HG03558 (cell line): Measurements from ENCODE around the gene BMP2K.

ENCODE experiments used
- ATAC-seq: cut with Tn5 transposase; IDR thresholded peaks from one replicate; pipeline ENCODE4 v1.9.1; 2021; ENCODE audit warnings: moderate number of reproducible peaks; ENCODE audit not compliant: unreplicated experiment; ENCODE audit errors: extremely low read depth

The BMP2K gene

GRCh38 chr4:78763763-78764387, 12.3 kb upstream of the BMP2K start:
- ATAC-seq, result no peak

DNA sequence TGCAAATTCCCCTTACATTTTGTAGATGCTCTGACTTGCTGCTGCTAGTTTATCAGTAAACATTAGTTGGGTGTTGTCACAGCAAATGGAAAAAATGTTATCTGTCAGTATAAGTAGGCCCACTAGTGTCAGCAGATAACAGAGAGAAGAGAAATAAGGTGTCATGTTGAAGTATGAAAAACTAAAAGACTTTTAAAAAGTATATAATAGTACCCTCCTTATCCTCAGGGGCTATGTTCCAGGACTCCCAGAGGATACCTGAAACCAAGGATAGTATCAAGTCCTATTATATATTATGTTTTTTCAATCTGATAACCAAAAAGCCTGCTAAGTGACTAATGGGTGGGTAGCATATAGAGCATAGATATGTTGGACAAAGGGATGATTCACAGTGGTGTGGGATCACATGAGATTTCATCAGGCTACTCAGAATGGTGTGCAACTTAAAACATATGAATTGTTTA, 11.6 kb upstream of the BMP2K start:
- no peak for ATAC-seq

DNA sequence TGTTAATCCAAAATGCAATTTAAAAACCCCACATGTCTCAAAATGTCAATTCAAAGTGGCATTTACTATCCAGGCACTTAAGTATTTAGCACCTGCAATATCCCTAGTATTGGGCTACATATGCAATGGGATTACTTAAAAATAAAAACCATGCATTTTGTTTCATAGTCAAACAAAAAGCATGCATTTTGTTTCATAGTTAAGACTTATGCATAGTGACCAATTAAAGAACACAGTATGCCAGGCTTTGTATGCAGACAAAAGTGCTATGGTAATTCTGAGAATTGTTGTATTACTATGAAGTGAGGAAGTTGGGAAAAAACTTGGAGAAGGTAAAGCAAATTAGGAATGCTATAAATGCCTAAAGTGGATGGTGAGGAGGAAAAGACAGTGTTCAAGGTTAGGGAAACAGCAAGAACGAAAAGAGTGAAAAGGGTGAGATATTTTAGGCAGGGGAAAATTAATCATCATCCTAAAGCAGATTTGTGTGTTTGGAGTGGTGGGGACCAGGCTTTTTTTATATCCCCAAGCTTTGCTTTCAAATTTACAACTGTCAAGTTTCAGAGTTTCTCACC, 10.6 kb upstream of the BMP2K start:
- ATAC-seq, result no peak

DNA sequence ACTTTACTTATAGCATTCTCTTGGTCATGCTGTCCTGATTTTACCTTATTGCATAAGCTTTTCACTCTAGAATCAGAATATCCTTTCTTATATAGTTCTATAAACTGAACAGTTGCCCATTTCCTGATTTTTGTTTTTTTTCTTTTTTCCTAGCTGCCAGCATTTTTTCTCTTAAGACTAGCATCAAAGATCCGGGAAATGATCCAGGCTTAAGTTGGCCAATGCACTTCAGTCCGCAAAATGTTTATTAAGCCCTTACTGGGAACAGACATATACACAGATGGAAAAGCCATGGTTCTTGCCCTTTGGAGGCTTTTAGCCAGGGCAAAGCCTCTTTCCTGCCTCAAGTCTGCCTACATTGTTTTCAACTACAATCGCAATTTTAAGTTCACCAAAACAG, 10.1 kb upstream of the BMP2K start:
- ATAC-seq, result no peak

- ATAC-seq, result peak; percentile 81
Observed at GRCh38 chr4:78766650-78767049, 9.5 kb upstream of the BMP2K start.

- ATAC-seq, result peak; percentile 54
Observed at GRCh38 chr4:78767350-78767749, 8.8 kb upstream of the BMP2K start.

GRCh38 chr4:78768452-78769180, 7.5 kb upstream of the BMP2K start:
- ATAC-seq, result no peak

DNA sequence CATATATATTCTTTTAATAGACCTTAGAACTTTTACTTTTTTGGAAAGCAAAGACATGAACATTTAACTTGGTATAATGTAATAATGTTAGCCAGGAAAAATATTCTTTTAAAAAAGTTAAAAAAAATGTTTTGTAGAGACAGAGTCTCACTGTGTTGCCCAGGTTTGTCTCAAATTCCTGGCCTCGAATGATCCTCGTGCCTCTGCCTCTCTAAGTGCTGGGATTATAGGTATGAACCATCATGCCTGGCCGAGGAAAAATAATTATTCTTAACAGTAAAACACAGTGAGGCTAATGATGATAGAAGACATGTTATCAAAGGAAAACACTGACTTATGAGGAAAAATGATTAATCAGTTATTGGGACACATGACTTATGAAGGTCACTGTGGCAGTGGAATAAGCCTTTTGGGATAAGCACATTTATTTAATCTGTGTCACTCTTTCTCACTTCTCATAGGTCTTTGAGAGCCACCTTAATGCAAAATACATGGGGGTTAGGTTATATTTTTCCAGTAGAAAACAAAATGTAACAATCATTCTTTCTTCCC, 6.0 kb upstream of the BMP2K start:
- ATAC-seq, result no peak

- no peak for ATAC-seq
Observed at GRCh38 chr4:78772526-78773091, 3.5 kb upstream of the BMP2K start.

DNA sequence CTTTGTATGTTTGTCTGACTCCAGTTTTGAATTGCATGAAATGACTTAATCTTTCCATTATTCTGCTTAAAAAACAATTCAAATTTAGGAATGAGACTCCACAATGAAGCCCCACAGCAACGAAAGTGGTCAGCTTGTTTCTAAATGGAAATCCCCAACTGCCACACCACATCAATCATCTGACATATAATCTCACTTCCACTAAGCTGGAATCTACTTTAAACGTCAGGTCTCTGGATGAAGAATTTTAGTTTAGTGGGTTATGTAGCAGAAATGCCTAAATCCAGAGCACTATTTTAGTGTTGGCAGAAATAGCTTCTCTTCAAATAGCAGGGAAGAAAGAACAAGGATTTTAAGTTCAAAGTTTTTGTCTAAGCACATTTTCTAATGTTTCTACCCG, 1.7 kb upstream of the BMP2K start:
- no peak for ATAC-seq

DNA sequence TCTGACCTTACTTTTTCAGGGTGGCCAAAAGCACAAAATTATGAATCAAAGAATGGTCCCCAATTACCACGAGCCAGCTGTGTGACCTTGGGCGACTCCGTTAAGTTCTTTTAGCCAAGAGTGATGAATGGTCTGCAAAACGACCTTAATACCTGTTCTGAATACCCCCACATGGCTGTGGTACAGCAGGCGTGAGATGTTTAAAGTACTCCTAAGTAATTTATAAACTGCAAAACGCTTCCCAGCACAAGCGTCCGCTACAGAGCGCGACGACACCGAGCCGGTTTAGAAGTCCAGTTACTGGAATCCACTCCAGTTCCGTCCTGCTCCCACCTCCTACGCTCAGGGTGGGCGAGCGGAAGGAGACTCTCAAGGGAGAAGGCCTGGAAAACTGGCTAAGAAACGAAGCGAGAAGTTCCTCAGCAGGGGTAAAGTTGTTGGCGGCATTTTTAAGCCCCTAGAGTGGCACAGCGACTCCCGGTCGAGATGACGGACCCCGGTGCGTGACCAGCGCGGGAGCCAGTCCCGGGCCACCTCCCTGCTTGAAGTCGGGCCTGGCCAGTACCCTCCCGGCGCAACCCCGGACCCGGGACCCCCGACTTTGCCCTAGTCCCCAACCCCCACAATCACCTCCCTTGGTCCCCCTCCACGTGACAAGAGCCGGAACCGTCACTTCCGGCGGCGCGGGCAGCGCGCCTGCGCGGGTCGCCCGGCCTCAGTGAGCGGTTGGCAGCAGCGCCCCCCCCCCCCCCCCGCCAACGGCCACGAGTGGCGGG, 659 bp upstream of the BMP2K start:
- peak; percentile 26 for ATAC-seq

DNA sequence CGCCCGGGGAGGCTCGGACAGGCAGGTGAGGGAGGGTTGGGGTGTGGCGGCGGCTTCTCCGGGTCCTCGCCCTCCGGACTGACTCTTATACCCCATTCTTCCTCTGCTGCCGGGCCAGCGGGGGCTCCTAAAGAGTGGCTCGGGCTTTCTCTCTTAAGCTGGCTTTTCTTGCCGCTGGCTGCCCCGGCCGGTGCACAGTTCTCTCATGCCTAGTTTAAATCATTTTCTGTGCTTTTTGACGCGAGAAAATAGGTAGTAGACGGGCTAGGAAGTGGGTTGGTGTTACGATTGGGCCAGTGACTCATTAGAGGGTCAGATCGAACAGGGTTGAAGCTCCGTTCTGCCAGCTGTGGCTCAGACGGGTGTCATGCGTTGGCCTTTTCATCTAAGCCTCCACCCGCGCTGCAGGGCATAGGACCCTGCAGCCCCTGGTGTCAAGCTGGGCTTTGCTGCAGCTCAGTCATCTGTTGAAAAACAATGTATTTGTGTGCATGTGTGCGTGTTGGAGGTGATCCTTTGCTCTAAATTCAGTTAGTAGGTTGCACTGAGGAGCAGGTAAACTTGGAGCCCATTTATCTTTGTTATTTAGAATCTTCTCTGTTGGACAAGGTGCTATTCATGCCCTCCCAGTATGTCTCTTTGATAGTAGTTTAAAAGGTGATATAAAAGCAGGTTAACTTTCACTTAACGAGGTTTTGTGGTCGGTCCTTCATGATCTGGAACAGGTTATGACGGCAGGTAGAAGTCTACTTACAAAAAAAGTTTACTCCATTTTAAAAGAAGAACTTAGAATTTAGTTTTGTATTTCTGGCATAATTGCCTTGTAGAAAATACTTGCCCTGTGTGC, 802 bp downstream of the BMP2K start:
- ATAC-seq, result no peak

DNA sequence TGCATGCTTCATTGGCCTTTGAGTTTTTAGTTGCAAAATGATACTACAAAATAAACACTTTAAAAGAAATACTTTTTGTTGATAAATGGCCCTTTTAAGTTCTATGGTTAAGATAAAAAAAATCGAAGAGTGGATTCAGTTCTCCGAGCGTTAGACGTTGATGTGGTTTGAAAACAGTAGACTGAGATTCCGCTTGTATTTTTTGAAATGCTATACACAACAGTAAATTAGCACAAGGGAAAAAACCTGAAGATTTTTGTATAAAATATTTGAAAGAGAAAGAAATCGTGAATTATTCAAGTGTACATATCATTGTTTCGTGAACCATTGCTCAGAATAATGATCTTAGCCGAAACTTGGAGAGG, 1.4 kb downstream of the BMP2K start:
- no peak for ATAC-seq

DNA sequence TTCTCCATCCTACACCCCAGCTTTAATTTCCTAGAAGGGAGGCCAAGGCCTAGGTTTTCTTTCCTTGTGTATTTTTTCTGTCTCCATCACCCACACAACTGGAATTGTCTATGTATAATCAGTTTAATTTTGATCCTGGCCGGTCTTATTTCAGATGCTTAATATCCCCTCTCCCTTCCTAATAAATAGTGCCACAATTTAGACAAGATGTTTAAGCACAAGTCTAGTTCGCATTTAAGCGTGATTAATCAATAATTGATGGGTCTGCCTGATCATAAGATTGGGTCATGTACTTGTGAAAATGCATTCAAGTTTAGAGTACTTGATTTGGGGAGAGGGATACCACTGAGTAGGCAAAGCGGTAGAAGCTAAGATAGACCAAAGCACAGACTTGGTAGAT, 2.4 kb downstream of the BMP2K start:
- no peak for ATAC-seq

DNA sequence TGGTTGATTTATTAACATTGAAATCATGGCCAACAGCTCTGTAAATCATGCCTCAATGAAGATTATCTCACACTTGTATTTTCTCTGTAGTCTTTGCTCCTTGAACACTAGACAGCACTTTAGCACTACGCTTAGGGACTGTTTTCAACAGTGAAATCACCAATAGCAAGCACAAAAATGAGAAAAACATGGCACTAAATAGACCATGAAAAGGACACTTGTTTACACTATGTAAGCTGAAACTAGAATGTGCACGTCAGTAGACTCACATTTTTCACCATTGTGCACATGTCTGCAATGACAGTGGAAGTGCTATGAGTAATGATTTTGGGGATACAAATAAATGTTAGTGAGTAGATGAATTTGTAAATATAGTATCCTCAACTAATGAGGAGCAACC, 3.1 kb downstream of the BMP2K start:
- no peak for ATAC-seq

- ATAC-seq, result no peak
Observed at GRCh38 chr4:78780093-78780492, 3.9 kb downstream of the BMP2K start.

GRCh38 chr4:78781139-78781538, 5.0 kb downstream of the BMP2K start:
- ATAC-seq, result no peak

DNA sequence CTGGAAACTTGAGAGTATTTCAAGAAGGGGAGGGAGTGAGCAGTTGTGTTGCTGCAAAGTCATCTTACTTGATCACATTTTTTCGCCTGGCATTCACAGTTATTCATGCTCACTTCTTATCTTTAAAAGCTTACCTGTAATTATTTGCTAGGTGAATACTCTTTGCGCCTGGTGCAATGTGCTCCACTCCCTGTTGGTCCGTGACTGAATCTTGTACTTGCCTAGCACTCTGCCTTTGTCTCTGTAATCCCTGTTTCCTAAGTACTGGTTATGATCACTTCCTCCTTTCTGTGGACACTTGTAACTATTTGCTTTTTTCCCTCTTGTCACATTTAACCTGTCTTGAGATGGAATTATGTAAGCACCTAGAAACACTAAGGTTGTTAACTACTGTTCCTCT, 5.8 kb downstream of the BMP2K start:
- ATAC-seq, result no peak

- no peak for ATAC-seq
Observed at GRCh38 chr4:78784236-78784865, 8.2 kb downstream of the BMP2K start.
